ENCODE results near the gene PCDH20.

The PCDH20 gene

GRCh38 chr13:61415749-61416148 is at the start of gene PCDH20:
TSS of gene PCDH20 (minus strand) at chr13:61415849. CDS start at chr13:61415158, 691 bp downstream.
- no peaks in the 10 kb centered on the region for H3K36me3 ChIP-seq (ENCODE audit: control insufficient read depth, insufficient read depth, low read length)
- TF ChIP-seq CTCF (IDR thresholded peaks at IDR 0.05; ENCODE audit: insufficient read depth, low read length, poor library complexity, severe bottlenecking) = no peak
- H3K27me3 ChIP-seq (replicated peaks; ENCODE audit: control insufficient read depth, insufficient read depth, low read length) = no peaks in the 10 kb centered on the region
- DNase-seq (ENCODE audit: extremely low read depth, insufficient read length) = no peak
- H3K4me3 ChIP-seq (replicated peaks; ENCODE audit: low read depth, low read length) = no peak within 1 kb of the TSS

- Histone ChIP-seq H3K36me3 (ENCODE audit: control insufficient read depth, insufficient read depth, low read length) (no peaks in the 10 kb centered on the region), H3K4me3 (replicated peaks; ENCODE audit: low read depth, low read length) (no peak overlapping the region), H3K27me3 (replicated peaks; ENCODE audit: control insufficient read depth, insufficient read depth, low read length) (no peaks in the 10 kb centered on the region)
- no peak for DNase-seq (ENCODE audit: extremely low read depth, insufficient read length)
- TF ChIP-seq CTCF (IDR thresholded peaks at IDR 0.05; ENCODE audit: insufficient read depth, low read length, poor library complexity, severe bottlenecking) = no peak
These were observed 47.4 kb upstream of the PCDH20 start for GRCh38 chr13:61463024-61463423.

- Histone ChIP-seq H3K27me3 (replicated peaks; ENCODE audit: control insufficient read depth, insufficient read depth, low read length) (no peaks in the 10 kb centered on the region), H3K4me3 (replicated peaks; ENCODE audit: low read depth, low read length) (no peak overlapping the region), H3K36me3 (ENCODE audit: control insufficient read depth, insufficient read depth, low read length) (no peaks in the 10 kb centered on the region)
- TF ChIP-seq CTCF (IDR thresholded peaks at IDR 0.05; ENCODE audit: insufficient read depth, low read length, poor library complexity, severe bottlenecking) = no peak
- no peak for DNase-seq (ENCODE audit: extremely low read depth, insufficient read length)
These were observed 37.5 kb upstream of the PCDH20 start for GRCh38 chr13:61453121-61453520.

GRCh38 chr13:61432029-61432428 is 16.4 kb upstream of the PCDH20 start:
- no peak overlapping the region for H3K4me3 ChIP-seq (replicated peaks; ENCODE audit: low read depth, low read length)
- no peaks in the 10 kb centered on the region for H3K36me3 ChIP-seq (ENCODE audit: control insufficient read depth, insufficient read depth, low read length)
- no peak for DNase-seq (ENCODE audit: extremely low read depth, insufficient read length)
- H3K27me3 ChIP-seq (replicated peaks; ENCODE audit: control insufficient read depth, insufficient read depth, low read length) = no peaks in the 10 kb centered on the region
- no peak for TF ChIP-seq CTCF (IDR thresholded peaks at IDR 0.05; ENCODE audit: insufficient read depth, low read length, poor library complexity, severe bottlenecking)

- DNase-seq (ENCODE audit: extremely low read depth, insufficient read length) = no peak
- no peaks in the 10 kb centered on the region for H3K27me3 ChIP-seq (replicated peaks; ENCODE audit: control insufficient read depth, insufficient read depth, low read length)
- no peaks in the 10 kb centered on the region for H3K36me3 ChIP-seq (ENCODE audit: control insufficient read depth, insufficient read depth, low read length)
- H3K4me3 ChIP-seq (replicated peaks; ENCODE audit: low read depth, low read length) = no peak overlapping the region
- TF ChIP-seq CTCF (IDR thresholded peaks at IDR 0.05; ENCODE audit: insufficient read depth, low read length, poor library complexity, severe bottlenecking) = no peak
These were observed 8.3 kb upstream of the PCDH20 start for GRCh38 chr13:61423915-61424314.

- DNase-seq (ENCODE audit: extremely low read depth, insufficient read length) = no peak
- Histone ChIP-seq H3K4me3 (replicated peaks; ENCODE audit: low read depth, low read length) (no peak overlapping the region), H3K36me3 (ENCODE audit: control insufficient read depth, insufficient read depth, low read length) (no peaks in the 10 kb centered on the region), H3K27me3 (replicated peaks; ENCODE audit: control insufficient read depth, insufficient read depth, low read length) (no peaks in the 10 kb centered on the region)
- TF ChIP-seq CTCF (IDR thresholded peaks at IDR 0.05; ENCODE audit: insufficient read depth, low read length, poor library complexity, severe bottlenecking) = no peak
These were observed 1.5 kb upstream of the PCDH20 start for GRCh38 chr13:61417086-61417570.
